ENCODE measurements around the gene SLC44A4. TPM values are rescaled to one million over a fixed set of nuclear protein-coding genes. Genes with fewer than 3 reads are reported as not detected.

SLC44A4 gene
- polyA plus RNA-seq, 1 experiment: 0.07 TPM

DNA sequence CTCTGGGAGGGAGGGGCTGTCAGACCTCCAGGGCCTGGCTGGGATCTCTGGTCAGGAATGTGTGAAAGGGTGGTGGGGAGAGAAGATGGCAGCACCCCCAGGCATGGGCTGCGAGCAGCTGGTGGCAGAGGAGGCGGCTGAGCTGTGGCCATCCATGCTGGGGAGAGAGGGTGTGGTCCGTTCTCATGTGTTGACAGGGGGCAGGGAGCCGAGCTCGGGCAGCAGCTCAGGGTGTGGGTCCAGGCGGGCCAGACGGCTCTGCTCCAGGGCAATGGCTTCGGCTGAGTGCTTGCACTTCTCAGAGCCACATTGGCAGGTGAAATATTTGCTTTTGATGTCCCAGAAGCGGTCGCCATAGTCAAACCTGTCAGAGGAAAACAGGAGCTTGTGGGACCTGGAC lies 1.1 kb upstream of the SLC44A4 start:
- POLR2A ChIA-PET: no interaction called here
- Histone ChIP-seq H3K27me3 (ENCODE audit: control insufficient read depth, insufficient read depth, low read length) (no peaks in the 10 kb centered on the region), H3K36me3 (ENCODE audit: control insufficient read depth, insufficient read depth, low read length) (peaks cover 29% of the 10 kb centered on the region), H3K4me3 (ENCODE audit: low read depth, low read length) (no peak overlapping the region)
- no peak for DNase-seq (ENCODE audit: low read depth)
- CTCF ChIA-PET: interaction anchor here (0.5 to 1.3 kb wide), 2 partner anchors 73 to 75 kb away, joined by 3 read pairs; no protein-coding TSS in a partner anchor
- TF ChIP-seq, protein P1, sequence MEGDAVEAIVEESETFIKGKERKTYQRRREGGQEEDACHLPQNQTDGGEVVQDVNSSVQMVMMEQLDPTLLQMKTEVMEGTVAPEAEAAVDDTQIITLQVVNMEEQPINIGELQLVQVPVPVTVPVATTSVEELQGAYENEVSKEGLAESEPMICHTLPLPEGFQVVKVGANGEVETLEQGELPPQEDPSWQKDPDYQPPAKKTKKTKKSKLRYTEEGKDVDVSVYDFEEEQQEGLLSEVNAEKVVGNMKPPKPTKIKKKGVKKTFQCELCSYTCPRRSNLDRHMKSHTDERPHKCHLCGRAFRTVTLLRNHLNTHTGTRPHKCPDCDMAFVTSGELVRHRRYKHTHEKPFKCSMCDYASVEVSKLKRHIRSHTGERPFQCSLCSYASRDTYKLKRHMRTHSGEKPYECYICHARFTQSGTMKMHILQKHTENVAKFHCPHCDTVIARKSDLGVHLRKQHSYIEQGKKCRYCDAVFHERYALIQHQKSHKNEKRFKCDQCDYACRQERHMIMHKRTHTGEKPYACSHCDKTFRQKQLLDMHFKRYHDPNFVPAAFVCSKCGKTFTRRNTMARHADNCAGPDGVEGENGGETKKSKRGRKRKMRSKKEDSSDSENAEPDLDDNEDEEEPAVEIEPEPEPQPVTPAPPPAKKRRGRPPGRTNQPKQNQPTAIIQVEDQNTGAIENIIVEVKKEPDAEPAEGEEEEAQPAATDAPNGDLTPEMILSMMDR (IDR thresholded peaks at IDR 0.05; ENCODE audit: insufficient read depth, low read depth, low read length): no peak

DNA sequence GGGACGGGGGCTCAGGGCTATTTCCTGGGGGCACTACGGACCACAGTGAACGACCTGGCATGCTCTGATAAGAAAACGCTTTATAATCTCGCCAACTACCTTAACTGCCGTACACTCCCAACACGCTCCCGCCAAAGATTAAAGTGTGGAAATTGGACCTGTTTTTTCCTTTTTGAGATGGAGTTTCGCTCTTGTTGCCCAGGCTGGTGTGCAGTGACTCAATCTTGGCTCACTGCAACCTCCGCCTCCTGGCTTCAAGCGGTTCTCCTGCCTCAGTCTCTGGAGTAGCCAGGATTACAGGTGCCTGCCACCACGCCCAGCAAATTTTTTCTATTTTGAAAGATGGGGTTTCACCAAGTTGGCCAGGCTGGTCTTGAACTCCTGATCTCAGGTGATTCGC lies 346 bp upstream of the SLC44A4 start:
- Histone ChIP-seq H3K27me3 (ENCODE audit: control insufficient read depth, insufficient read depth, low read length) (no peaks in the 10 kb centered on the region), H3K36me3 (ENCODE audit: control insufficient read depth, insufficient read depth, low read length) (peaks cover 23% of the 10 kb centered on the region), H3K4me3 (ENCODE audit: low read depth, low read length) (no peak overlapping the region)
- POLR2A ChIA-PET: no interaction called here
- CTCF ChIA-PET: interaction anchor here (1.0 kb wide), 1 partner anchor 11 kb away, joined by 3 read pairs; no protein-coding TSS in a partner anchor
- TF ChIP-seq, protein P1 (IDR thresholded peaks at IDR 0.05; ENCODE audit: insufficient read depth, low read depth, low read length): no peak
- no peak for DNase-seq (ENCODE audit: low read depth)

DNA sequence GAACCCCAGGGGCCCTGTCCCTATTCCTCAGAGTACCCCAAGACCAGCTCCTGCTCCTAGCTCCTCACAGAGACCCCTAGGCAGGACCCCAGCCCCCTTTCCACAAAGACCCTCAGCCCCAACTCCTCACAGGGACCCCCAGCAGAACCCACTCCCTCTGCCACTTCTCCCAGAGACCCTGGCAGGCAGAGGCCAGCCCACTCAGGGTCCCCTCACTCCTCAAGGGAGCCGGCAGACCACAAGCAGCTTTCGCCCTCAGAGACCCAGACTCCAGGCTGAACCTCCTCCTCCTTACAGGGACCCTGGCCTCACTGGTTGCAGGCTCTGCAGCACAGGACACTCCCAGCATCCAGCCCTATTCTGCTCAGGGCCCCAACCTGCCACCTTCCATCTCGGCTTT lies 575 bp downstream of the SLC44A4 start:
- Histone ChIP-seq H3K36me3 (ENCODE audit: control insufficient read depth, insufficient read depth, low read length) (peaks cover 18% of the 10 kb centered on the region), H3K4me3 (ENCODE audit: low read depth, low read length) (no peak overlapping the region), H3K27me3 (ENCODE audit: control insufficient read depth, insufficient read depth, low read length) (no peaks in the 10 kb centered on the region)
- ChIA-PET CTCF (interaction anchor here (0.6 to 1.0 kb wide), 2 partner anchors 9 to 12 kb away, joined by 3 read pairs; no protein-coding TSS in a partner anchor), POLR2A (no interaction called here)
- TF ChIP-seq, protein P1 (IDR thresholded peaks at IDR 0.05; ENCODE audit: insufficient read depth, low read depth, low read length): no peak
- DNase-seq (ENCODE audit: low read depth): no peak

DNA sequence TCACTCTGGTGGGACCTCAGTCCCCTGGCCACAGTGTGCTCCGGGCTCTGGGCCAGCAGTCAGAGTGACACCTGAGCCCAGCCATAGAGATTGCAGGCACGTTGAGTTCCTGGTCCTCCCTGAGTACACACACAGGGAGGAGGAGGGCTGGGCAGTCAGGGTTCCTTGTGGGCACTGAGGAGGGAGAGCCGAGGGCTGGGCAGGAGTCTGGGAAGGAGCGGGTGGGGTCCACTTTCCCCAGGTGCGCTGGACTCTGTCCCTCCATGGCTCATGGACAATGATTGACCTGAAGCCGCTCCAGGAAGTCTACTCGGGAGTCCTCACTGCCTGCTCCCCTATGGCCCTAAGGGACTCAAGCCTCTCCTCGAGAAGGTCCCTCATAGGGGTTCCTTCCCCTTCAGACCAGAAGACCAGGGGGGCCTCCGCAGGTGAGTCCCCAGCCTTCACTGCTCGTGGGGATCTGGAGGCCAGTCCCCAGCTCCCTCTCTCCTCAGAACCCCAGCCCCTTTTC lies 1.1 kb downstream of the SLC44A4 start:
- TF ChIP-seq, protein P1 (IDR thresholded peaks at IDR 0.05; ENCODE audit: insufficient read depth, low read depth, low read length): no peak
- DNase-seq (ENCODE audit: low read depth): no peak
- ChIA-PET CTCF (interaction anchor here (0.6 to 1.2 kb wide), 3 partner anchors 10 to 12 kb away, joined by 3 to 4 read pairs (median 3); no protein-coding TSS in a partner anchor), POLR2A (no interaction called here)
- H3K27me3 ChIP-seq (ENCODE audit: control insufficient read depth, insufficient read depth, low read length): no peaks in the 10 kb centered on the region
- peaks cover 14% of the 10 kb centered on the region for H3K36me3 ChIP-seq (ENCODE audit: control insufficient read depth, insufficient read depth, low read length)
- no peak overlapping the region for H3K4me3 ChIP-seq (ENCODE audit: low read depth, low read length)

DNA sequence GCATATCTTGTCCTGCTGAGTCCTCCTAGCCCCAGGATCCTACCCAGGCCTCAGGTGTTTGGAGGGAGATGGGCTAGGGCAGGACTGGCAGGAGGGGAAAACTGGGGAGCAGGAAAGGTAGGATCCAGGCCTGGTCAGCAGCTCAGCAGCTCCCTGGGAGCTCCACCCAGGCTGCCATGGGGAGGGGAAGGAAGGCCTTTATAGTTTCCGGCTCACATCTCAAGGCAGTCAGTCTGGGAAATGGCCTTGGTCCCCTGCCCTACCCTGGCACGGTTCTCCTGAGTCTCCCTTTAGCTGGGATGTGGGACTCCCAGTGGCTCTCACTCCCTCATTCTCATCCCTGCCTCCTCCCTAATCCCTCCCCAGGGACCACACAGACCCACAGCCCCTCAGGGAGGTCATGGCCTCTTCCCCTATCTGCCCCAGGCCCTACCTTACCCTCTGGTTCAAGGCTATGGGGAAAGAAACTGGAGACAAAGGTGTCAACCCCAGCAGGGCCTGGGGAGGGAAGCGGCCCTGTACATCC lies 1.6 kb downstream of the SLC44A4 start:
- POLR2A ChIA-PET: no interaction called here
- CTCF ChIA-PET: interaction anchor here (0.9 to 1.5 kb wide), 3 partner anchors 10 to 25 kb away, joined by 3 to 4 read pairs (median 3); partner anchors contain the start of gene ZBTB12
- no peak overlapping the region for H3K4me3 ChIP-seq (ENCODE audit: low read depth, low read length)
- H3K36me3 ChIP-seq (ENCODE audit: control insufficient read depth, insufficient read depth, low read length): peaks cover 9% of the 10 kb centered on the region
- TF ChIP-seq, protein P1 (IDR thresholded peaks at IDR 0.05; ENCODE audit: insufficient read depth, low read depth, low read length): no peak
- DNase-seq (ENCODE audit: low read depth): no peak
- no peaks in the 10 kb centered on the region for H3K27me3 ChIP-seq (ENCODE audit: control insufficient read depth, insufficient read depth, low read length)

All from BJ (cell line).